ENCODE results near the gene MNDA. TPM values are rescaled to one million over a fixed set of nuclear protein-coding genes. Genes with fewer than 3 reads are reported as not detected.
"Not testable (repeated sequence)": the region's sequence is repeated elsewhere in the genome, so short reads cannot be mapped to it uniquely, and the experiment has no call there.

MNDA gene
- total RNA-seq, 1 experiment from 2014 or later: not detected

DNA sequence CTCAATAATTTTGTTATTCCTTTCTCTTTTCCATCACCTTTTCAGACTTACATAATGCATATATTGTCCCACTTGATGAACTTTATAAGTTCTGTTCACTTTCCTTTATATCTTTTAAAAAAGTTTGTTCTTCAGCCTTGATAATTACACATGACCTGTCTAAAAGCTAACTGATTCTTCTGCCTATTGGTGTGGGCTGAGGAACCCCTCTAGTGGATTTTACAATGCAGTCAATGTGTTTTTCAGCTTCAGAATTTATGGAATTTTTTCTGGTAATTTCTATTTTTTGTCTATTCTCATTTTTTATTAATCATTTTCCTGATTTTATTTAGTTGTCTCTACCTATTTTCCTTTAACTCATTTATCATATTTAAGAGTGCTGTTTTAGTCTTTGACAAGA is 7.5 kb downstream of the MNDA start:
- no peak for DNase-seq (ENCODE audit: low read depth)

DNA sequence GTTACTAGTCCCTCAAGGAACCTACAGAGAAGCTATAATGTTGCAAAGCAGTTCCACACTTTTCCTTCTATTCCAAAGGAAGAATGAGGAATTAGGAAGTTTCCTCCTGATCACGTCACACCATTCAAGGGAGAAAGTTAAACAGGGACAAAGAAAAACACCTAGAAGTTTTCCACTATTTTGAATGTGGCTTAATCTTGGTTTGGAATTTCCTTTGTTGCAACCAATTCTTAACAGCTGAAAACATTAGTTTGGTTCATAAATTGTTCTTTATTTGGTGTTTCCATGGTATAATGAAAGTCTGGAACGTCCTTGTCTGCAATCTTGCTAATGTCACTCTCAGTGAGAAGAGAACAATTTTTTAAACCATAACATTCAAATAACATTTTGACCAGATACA is 8.4 kb downstream of the MNDA start:
- no peak for DNase-seq (ENCODE audit: low read depth)

DNA sequence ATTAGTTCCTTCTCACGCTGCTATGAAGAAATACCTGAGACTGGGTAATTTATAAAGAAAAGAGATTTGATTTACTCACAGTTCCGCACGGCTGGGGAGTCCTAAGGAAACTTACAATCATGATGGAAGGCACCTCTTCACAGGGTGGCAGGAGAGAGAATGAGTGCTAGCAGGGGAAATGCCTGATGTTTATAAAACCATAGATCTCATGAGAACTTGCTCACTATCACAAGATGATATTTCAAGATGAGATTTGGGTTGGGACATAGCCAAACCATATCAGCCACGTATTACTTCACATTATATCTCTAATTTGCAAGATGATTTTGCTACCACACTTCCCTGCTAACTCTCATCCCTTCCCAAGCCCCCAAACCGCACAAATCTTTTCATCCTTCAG is 9.1 kb downstream of the MNDA start:
- no peak for DNase-seq (ENCODE audit: low read depth)

DNA sequence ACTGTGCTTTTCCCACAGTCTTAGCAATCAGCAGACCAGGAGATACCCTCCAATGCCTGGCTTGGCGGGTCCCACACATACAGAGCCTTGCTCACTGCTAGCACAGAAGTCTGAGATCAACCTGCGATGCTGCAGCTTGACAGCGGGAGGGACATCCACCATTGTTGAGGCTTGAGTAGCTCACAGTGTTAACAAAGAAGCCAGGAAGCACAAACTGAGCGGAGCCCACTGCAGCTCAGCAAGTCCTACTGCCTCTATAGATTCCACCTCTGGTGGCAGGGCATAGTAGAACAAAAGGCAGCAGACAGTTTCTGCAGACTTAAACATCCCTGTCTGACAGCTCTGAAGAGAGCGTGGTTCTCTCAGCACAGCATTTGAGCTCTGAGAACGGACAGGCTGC is 33.4 kb downstream of the MNDA start:
- no peak for DNase-seq (ENCODE audit: low read depth)

DNA sequence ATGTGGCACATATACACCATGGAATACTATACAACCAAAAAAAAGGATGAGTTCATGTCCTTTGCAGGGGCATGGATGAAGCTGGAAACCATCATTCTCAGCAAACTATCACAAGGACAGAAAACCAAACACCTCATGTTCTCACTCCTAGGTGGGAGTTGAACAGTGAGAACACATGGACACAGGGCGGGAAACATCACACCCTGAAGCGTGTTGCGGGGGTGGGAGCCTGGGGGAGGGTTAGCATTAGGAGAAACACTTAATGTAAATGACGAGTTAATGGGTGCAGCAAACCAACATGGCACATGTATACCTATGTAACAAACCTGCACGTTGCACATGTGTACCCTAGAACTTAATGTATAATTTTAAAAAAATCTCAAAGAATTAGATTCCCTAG is 39.3 kb downstream of the MNDA start:
- DNase-seq (ENCODE audit: low read depth): not testable (repeated sequence)

DNA sequence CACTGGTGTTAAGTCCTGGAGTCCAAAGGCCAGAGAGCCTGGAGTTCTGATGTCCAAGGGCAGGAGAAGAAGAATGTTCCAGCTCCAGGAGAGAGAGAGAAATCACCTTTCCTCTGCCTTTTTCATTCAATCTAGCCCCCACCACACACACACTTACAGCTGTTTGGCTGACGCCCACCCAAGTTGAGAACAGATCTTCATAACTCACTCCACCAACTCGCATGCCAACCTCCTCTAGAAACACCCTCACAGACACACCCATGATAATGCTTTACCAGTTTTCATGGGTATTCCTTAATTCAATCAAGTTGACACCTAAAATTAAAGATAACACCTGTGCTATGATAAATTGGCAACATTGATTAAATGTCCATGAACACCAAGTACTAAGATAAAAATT is 42.0 kb downstream of the MNDA start:
- no peak for DNase-seq (ENCODE audit: low read depth)

DNA sequence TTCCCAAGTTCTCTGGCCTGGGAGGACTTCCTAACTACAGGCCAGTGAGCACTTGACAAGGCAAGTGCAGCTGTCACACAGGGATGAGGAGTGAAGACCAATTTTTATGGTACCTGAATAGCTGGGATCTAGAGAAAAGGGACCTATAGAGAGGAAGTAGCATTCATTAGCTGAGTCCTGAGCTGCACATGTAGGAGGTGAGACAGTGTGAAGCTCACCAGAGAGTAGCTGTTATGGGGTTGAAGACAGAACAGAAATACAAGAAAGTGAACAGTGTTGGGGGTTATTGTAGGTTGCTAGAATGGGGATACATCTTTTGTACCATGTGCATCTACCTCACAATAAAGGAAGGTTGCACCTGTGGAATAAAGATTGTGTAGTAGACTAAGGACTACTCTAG is 62.5 kb downstream of the MNDA start:
- no peak for DNase-seq (ENCODE audit: low read depth)

DNA sequence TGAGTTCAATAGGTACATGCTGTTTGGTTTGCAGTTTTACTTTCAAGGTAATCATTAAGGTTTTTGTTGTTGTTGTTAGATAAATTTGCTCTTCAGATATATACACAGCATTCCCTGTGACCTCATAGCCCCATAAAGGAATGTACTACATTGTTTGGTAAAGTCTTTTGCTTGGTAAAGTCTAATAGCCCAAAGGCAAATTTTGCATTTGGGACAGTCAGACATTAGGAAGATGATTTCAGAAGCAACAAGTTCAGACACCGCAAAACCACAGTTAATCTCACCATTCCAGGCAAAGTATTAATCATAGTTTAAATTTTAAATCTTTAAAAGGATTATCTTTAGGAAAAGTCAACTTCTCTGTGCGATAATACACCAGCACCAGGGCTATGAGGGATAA is 67.6 kb downstream of the MNDA start:
- no peak for DNase-seq (ENCODE audit: low read depth)

Other genes with a start within 250 kb of the MNDA start
- not detected in 2 replicates for gene OR10Z1, start 226.1 kb upstream of the MNDA start, total RNA-seq (2014; rRNA removed; shearing (Covaris generic))
- gene SPTA1, start 144.6 kb upstream of the MNDA start, total RNA-seq (2014; rRNA removed; shearing (Covaris generic)): 0.02 and 0.30 TPM in 2 replicates
- gene OR6K2, start 130.7 kb upstream of the MNDA start, total RNA-seq (2014; rRNA removed; shearing (Covaris generic)): not detected in 2 replicates
- not detected in 2 replicates for gene OR6K3, start 110.6 kb upstream of the MNDA start, total RNA-seq (2014; rRNA removed; shearing (Covaris generic))
- gene OR6K6, start 76.6 kb upstream of the MNDA start, total RNA-seq (2014; rRNA removed; shearing (Covaris generic)): not detected in 2 replicates
- gene OR6N1, start 59.2 kb upstream of the MNDA start, total RNA-seq (2014; rRNA removed; shearing (Covaris generic)): not detected in 2 replicates
- gene OR6N2, start 50.1 kb upstream of the MNDA start, total RNA-seq (2014; rRNA removed; shearing (Covaris generic)): not detected in 2 replicates
- gene PYHIN1, start 100.2 kb downstream of the MNDA start, total RNA-seq (2014; rRNA removed; shearing (Covaris generic)): not detected in 2 replicates
- 75.9 and 103 TPM in 2 replicates for gene IFI16, start 178.6 kb downstream of the MNDA start, total RNA-seq (2014; rRNA removed; shearing (Covaris generic))
- 1.7 TPM in 1 of 2 replicates, not detected in the other for gene AIM2, start 245.4 kb downstream of the MNDA start, total RNA-seq (2014; rRNA removed; shearing (Covaris generic))

Measured in M059J (cell line).